ENCODE results near the gene CUX1. TPM values are rescaled to one million over a fixed set of nuclear protein-coding genes. Genes with fewer than 3 reads are reported as not detected.

The CUX1 gene
- total RNA-seq, 1 donor from 2014 or later: 56.5 TPM

DNA sequence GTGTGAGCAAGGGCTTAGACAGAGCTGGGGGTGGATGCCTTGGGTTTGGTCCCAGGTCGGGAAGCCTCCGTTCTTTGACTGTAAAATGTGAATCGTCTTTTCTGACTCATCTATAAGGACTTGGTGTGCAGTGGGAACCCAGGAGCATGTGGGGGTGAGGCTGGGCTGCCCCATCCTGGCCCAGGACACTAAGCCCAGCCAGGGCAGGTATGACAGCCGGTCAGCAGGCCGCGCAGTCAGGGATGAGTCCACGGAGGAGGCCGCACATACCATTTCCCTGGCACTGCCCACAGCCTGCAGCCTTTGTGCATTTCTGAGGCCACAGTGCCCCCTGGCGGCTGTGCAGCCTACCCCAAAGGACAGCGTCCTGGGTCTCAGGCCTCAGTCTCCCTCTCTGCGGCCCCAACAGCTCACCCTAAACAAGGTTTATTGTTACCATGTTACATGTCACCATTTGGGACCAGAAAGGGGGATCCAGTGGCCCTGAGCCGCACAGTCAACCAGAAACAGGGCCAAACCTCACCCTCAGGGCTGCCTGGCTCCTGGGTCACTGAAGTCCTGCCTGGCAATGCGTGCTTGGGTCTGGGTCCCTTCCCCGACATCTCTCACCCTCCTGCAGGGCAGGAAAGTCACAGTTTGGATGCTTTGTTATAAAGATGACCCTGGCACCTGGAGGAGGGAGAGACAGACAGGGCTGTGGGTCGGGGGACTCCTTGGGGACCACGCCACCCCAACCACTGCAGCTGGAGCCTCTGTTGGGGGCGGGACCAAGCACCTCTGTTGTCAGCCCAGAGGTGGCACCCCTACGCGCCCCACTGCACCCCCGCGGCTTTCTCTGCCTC is 454.9 kb downstream of the CUX1 start:
- Mint-ChIP-seq H3K27ac (ENCODE audit: unreplicated experiment) (no peak overlapping the region), H3K9me3 (ENCODE audit: unreplicated experiment) (peaks cover 4% of the 10 kb centered on the region)

DNA sequence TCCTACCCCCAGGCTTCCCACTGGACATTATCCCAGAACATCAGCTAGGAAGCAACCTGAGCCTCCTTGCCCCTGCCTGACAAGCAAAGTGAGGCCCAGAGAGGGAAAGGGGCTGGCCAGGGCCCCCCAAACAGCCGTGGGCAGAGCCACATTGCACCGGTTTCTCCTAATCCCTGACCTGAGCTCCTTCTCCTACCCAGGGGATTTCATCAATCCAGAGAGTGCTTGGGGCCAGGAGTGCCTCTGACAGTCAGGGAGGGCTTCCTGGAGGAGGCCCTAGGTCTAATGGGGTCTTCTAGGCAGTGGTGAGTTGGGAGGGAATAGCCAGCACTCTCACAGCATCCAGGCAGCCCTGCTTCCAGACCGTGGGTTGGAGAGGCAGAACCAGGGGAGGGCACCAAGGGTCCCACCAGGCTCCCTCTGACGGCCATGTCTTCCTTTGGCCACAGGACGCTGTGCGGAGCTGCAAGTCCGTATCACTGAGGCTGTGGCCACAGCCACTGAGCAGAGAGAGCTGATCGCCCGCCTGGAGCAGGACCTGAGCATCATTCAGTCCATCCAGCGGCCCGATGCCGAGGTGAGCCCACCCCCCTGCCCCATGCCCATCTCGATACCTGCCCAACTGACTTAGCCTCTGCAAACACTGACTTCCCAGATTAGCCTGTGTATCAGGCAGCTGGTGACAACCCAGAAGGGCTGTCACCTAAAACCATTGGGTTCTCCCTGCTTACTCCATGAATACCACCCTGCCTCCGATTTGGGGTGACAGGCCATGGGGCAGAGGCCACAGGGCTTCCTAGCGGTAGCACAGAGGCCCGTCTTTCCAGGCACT is 455.7 kb downstream of the CUX1 start:
- peaks cover 3% of the 10 kb centered on the region for H3K4me1 Mint-ChIP-seq (ENCODE audit: low read depth, unreplicated experiment)
- peaks cover 11% of the 10 kb centered on the region for H3K27me3 Mint-ChIP-seq (ENCODE audit: unreplicated experiment)
- H3K4me3 Mint-ChIP-seq (ENCODE audit: unreplicated experiment): no peak overlapping the region
- no peak for TF ChIP-seq CTCF (IDR thresholded peaks at IDR 0.05; ENCODE audit: partially characterized antibody, unreplicated experiment)
- no peak for DNase-seq
- no peaks in the 10 kb centered on the region for H3K36me3 Mint-ChIP-seq (ENCODE audit: unreplicated experiment)
- H3K9me3 Mint-ChIP-seq (ENCODE audit: unreplicated experiment): peaks cover 3% of the 10 kb centered on the region
- H3K27ac Mint-ChIP-seq (ENCODE audit: unreplicated experiment): no peak overlapping the region

More for the DNA sequence above, 454.9 kb downstream of the CUX1 start:
- Mint-ChIP-seq H3K36me3 (ENCODE audit: unreplicated experiment) (no peaks in the 10 kb centered on the region), H3K27me3 (ENCODE audit: unreplicated experiment) (peaks cover 11% of the 10 kb centered on the region), H3K4me3 (ENCODE audit: unreplicated experiment) (no peak overlapping the region), H3K4me1 (ENCODE audit: low read depth, unreplicated experiment) (peaks cover 3% of the 10 kb centered on the region)
- TF ChIP-seq CTCF (IDR thresholded peaks at IDR 0.05; ENCODE audit: partially characterized antibody, unreplicated experiment): peak; percentile 94
- peak; percentile 90 for DNase-seq

DNA sequence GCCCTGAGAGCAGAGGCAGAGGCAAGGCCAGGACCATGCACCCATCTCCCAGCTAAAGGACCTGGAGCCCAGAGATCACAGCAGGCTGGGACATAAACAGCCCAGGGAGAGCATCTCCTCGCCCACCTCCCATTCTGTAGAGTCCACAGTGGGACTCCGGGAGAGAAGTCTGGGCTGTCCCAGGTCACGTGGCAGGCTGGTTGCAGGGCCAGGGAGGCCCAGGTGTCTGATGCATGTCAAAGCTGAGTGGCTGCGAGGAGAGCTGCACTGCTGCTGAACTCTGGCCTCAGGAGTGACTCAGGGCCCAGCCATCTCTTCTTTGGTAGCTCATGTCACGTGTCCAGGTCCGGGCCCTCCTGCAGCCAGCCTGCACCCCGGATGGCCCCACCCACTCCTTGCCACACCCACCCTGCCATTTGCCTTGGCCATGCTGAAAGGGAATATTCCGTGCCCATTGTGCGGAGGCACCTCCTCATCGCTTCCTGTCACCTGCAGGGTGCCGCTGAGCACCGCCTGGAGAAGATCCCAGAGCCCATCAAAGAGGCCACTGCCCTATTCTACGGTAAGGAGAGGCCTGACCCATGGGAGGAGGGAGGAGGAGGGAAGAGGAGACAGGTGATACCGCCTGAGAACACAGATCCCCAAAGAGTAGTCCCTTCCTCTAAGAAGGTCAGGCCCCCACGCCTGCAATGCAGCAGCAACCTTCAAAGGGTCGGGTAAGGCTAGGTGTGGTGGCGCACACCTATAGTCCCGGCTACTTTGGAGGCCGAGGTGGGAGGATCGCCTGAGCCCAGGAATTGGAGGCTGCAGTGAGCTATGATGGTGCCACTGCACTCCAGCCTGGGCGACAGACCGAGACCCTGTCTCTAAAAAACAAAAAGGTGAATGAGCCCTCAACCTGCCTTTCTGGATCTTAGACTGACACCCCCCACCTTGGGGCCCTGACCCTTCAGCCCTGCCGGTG is 456.6 kb downstream of the CUX1 start:
- H3K4me1 Mint-ChIP-seq (ENCODE audit: low read depth, unreplicated experiment): peaks cover 3% of the 10 kb centered on the region
- no peaks in the 10 kb centered on the region for H3K36me3 Mint-ChIP-seq (ENCODE audit: unreplicated experiment)
- DNase-seq: no peak
- peaks cover 3% of the 10 kb centered on the region for H3K9me3 Mint-ChIP-seq (ENCODE audit: unreplicated experiment)
- no peak for TF ChIP-seq CTCF (IDR thresholded peaks at IDR 0.05; ENCODE audit: partially characterized antibody, unreplicated experiment)
- no peak overlapping the region for H3K4me3 Mint-ChIP-seq (ENCODE audit: unreplicated experiment)
- H3K27me3 Mint-ChIP-seq (ENCODE audit: unreplicated experiment): peaks cover 7% of the 10 kb centered on the region
- H3K27ac Mint-ChIP-seq (ENCODE audit: unreplicated experiment): no peak overlapping the region

DNA sequence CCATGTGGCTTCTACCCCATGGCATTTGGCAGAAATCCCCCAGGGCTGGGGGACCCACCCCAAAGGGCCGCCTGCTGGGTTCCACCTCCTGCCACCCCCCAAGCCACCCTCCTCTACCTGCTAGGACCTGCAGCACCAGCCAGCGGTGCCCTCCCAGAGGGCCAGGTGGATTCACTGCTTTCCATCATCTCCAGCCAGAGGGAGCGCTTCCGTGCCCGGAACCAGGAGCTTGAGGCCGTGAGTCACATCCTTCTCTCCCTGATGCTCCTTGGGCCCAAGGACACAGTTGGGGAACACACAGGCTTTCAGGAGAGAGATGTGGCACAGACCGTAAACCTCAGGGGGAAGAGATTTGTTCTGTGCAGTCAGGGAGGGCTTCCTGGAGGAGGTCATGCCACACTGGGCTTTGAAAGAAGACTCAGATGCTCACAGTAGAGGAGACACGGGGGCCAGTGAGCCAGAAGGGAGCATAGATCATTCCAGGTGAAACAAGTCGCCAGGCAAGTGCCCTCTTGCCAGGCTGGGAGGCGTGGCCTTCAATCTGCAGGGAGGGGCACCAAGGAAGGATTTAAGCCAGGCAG is 457.8 kb downstream of the CUX1 start:
- no peak for DNase-seq
- no peak overlapping the region for H3K27ac Mint-ChIP-seq (ENCODE audit: unreplicated experiment)
- no peak overlapping the region for H3K4me3 Mint-ChIP-seq (ENCODE audit: unreplicated experiment)
- H3K9me3 Mint-ChIP-seq (ENCODE audit: unreplicated experiment): no peaks in the 10 kb centered on the region
- no peaks in the 10 kb centered on the region for H3K36me3 Mint-ChIP-seq (ENCODE audit: unreplicated experiment)
- peaks cover 3% of the 10 kb centered on the region for H3K4me1 Mint-ChIP-seq (ENCODE audit: low read depth, unreplicated experiment)
- TF ChIP-seq CTCF (IDR thresholded peaks at IDR 0.05; ENCODE audit: partially characterized antibody, unreplicated experiment): no peak
- peaks cover 9% of the 10 kb centered on the region for H3K27me3 Mint-ChIP-seq (ENCODE audit: unreplicated experiment)
